ENCODE measurements around the gene LRRC28.

- TF ChIP-seq NFYB (IDR thresholded peaks at IDR 0.05; ENCODE audit: insufficient read depth, low read depth, low read length), result no peak
- TF ChIP-seq JUNB (IDR thresholded peaks at IDR 0.05), result no peak
- no peak for TF ChIP-seq EP300 (IDR thresholded peaks at IDR 0.05; ENCODE audit: borderline replicate concordance in 1 of 2, control insufficient read depth in 1 of 2, low read depth in 2 of 2, low read length in 2 of 2)
These were observed 154.8 kb downstream of the LRRC28 start for GRCh38 chr15:99406120-99406519.
